Measurements from ENCODE around the gene THRB. TPM values are rescaled to one million over a fixed set of nuclear protein-coding genes. Genes with fewer than 3 reads are reported as not detected.

Gene THRB
- polyA plus RNA-seq, 12 donors, result 0.86 to 12.2 (median 1.4) TPM; not detected in 1

DNA sequence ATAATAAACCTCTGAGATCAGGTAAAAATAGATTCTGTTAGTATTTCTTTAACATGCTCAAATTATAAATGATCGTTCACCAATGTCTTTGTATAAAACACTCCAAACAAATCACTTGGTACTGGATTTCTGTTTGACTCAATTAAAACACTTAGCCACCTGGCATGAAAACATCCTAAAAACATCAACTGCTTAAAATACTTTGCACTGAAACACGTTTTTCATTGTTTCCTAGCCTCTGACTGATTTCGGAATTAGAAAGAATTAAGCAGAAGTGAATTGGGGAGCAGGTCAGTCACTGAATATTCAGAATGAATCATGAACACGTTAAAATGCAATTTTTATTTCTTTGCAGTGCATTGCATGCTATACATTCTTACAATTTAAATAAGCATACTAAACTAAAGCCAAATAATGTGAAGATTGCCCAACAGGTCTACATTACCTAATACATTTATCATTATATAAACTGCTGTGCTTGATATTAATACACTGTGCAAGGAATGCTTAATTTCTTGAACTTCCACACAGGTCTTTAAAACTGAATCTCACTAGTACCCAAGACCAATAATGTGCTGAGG is 1.6 kb downstream of the THRB start:
- no peak for DNase-seq

DNA sequence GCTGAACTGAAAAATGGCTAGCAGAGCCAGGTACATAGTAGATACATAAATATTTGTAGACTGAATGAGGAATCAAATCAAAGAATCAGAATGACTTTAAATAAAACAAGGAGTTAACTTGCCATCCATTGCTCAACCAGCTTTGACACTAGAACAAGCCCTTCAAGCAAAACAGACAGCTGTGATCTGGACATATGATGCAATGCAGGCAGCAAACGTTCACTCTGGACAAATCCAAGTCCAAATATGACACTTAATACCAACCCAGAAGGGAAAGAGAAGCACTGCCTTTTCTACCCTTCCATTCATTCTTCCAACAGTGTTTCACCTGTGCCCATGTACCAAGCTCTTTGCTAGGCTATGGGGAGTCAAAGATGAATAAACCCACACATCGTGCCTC is 4.5 kb downstream of the THRB start:
- DNase-seq, result no peak

DNA sequence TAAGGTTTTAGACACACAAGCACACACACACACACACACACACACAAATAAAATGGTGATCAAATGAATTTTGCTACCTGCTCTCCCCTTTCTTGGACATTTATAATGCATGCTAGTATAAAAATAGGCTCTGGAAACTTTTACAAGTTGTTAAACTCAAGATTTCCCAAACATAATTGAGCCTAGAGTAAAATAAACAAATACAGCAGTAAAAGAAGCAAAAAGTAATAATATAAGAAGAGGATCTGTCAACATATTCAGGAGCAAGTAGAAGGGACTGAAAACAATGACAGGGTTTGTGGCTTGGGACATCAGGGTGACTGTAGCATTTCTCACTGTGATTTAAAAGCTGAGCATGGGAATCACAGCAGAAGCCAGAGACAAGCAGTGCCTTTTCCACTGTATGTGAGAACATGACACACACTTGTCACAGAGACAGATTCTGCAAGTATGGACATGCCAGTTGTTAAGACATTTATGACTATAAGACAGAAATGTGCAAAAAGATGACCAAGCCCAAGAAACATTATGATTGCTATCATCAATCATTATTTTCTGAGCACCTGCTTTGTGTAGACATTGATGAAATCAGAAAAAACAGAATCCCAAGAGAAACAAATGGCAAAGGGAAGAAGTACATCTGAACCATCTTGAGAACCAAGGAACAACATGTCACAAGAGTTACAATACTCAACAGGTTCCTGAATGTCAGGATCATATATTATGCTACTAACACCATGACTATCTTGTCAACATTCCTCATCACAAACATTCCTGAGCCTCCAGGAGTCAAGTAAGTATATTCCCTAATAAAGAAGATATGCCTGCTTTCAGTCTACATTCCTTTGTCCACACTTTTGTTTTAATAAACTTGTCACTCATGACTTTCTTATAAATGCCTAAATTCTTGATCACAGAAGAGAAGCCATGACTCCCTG is 7.1 kb downstream of the THRB start:
- no peak for DNase-seq

DNA sequence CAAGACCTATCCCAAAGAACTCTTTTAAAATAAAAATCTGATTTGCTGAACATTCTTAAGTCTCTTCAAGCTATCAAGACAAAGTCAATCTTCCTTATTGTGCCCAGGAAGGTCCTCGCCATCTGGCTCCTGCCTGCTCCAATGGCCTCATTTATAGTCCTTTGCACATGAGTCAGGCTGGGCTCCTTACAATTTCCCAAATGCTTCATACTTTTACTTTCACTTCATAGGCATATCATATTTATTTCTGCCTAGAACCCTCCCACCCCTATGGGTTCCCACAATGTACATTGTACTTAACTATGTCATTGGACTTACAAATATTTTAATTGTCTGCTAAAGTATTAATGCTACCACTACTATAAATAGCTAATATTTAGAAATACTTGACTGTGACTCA is 9.1 kb downstream of the THRB start:
- DNase-seq, result no peak

DNA sequence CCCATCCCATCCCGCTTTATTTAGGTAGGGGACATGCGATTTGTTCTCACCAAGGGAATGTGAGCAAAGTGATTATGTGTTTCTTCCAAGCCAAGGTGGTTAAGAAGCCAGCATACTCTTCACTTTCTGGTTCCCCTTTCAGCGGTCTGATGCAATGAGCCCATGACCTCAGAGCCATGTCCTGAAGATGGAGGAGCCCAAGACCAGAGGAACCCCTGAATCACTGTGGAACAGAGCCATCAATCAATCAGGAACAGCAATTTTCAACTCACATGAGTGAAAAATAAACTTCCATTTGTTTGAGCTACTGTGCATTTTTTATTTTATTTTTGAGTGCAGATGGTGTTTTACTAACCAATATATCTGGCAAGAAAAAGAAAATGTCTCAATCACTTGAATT is 10.8 kb downstream of the THRB start:
- DNase-seq, result no peak

DNA sequence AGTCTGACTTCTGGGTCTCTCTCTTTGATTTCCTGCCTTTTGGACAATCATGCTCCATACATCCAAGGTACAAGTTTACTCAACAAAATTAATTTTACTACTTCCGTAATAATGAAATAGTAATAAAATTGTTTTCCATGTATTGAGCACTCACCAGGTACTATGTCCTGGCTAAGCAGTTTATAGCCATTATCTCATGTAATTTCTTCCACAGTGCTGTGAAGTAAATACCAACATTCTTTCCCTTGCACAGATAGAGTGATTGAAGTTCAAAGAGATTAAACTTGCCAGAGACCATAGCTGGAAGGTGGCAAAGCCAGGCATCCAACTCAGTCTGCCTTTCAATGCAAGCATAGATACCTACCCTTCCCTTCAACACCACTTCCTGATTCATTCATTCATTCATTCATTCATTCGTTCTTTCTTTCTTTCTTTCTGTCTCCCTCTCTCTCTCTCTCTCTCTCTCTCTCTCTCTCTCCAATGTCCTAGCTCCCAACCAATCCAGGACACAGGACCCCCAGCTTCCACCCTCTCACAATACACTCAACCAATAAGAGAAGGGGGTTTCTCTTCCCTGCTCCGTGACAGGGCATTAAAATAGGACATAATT is 12.4 kb downstream of the THRB start:
- no peak for DNase-seq

DNA sequence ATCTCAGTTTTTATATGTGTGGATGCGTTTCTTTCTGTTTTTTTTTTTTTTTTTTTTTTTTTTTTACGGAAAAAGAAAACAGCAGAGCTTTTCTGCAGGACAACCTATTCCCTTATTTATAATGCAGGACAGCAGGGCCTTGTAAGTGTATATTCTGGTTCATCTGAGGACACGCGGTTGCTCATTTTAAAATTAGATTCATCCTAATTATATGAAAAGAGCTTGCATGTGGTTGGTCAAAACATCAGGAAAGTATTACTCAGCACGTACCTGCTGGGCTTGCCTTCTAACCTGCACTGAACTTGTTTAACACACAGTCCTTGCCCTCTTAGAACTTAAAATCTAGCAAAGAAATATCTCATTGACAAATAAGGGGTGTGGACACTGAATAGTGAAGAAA is 13.5 kb downstream of the THRB start:
- DNase-seq, result no peak

DNA sequence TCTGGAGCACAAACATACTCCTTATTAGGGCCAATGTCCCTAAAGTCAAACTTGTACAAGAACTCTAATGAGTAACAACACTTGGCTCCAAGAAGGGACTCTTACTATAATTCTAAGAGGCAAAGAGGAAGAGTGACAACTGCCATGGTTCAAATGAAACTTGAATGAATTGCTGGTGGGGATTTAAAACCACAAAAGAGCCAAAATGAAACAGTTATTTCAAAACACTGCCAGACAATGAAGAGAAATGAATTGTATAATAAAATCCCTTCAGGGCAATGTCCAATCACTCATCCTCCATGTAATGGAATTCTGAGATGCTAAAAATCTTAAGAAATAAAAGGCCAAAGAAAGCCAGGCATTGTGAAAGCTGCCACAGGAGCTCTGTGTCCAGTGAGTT is 14.2 kb downstream of the THRB start:
- DNase-seq, result no peak

DNA sequence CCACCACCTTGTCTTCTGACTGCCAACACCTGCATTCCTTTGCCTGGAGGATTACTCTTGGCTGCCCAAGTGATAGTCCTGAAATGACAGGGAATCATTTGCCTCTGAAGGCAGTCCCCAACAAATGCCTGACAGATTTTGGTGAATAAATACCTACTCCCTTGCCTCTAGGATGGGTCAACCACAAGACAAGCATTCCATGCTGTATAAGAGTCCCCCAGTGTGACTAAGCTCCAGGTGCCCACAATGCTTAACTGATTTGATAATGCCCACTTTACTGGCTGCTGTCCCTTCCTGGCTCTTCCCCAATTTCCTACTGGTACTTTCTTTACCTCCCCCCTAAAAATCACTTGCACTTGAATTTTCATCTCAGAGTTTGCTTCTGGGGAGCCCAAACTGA is 14.8 kb downstream of the THRB start:
- DNase-seq, result no peak

DNA sequence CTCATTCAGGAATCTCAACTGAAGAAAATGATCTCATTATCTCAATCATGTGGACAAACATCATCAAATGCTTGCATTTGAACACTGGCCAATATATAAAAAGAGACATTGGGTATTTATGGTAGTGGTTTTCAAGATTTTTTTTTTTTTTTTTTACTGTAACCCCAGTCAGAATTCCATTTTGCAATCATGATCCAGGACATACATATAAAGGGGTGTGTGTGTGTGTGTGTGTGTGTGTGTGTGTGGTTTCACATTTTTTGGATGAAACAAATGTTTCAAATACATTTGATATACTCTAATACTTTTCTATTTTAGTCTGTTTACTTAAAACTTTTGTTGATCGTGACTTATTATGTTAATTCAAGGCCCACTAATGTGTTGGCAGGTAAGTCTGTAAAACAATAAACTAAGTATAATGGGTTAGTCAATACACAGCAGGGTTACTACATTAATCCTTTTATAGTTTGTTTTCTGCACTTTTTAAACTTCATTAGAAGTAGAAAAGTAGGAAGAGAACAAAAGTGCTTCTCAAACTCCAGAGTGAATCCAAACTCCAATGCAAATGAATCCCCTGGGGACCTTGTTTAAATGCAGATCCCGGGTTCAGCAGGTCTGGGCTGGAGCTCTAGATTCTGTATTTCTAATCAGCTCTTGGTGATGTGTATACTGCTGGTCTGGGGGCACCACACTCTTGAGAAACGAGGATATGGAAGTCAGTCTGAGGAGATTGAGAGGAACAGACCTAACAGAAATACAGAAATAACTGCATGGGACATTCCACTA is 17.6 kb downstream of the THRB start:
- no peak for DNase-seq

DNA sequence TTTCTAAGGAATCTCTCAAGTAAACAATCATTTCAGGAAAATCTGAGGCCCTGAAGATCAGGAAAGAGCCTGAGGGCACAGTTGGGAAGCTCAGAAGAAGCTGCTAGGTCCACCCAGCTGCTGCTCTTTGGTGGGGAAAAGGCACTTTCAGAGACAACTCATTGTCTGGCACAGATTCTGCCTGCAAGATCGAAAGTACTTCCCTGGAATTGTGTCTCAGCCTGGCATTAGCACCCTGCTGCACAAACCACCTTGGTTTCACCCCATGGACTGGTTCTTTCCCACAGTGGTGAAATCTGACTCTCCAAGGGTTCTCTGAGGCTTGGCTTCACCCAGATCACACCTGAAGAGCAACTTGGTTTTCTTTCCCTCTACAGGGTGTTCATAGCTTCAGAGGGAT is 18.7 kb downstream of the THRB start:
- DNase-seq, result no peak

DNA sequence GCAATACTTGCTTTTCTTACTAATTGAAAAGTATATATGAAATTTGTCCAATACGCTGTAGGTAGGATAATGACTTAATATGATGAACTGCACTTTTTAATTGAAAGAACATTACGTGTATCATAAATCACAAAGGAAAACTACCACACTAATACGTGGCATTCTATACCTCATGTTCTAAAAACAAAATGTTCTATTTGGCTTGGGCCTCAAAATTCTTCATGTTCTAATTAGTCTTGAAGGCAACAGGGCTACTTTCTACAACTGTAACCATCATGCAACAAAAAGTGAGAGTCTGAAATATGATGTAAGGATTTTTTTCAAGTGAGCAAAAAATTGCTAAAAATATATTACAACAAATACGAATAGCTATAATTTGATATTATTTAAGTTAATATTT is 19.8 kb downstream of the THRB start:
- no peak for DNase-seq

DNA sequence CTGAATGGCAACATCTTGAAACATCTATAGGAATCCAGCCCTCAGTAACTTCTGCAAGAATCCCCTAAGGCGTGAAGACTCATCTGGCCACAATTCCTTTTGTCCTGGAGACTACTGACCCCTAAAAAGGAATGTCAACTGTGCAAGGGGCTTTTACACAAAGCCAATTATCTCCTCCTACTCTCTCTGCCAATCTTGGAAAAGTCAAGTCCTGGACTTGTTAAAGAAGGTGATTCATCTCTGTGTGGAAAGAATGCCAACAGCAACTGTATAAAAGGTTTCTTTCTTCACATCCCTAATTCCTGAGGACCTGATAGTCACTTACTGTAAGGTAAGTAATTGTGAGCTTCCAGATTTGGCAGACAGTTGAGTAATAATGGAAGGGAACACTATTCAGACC is 22.3 kb downstream of the THRB start:
- DNase-seq, result no peak

DNA sequence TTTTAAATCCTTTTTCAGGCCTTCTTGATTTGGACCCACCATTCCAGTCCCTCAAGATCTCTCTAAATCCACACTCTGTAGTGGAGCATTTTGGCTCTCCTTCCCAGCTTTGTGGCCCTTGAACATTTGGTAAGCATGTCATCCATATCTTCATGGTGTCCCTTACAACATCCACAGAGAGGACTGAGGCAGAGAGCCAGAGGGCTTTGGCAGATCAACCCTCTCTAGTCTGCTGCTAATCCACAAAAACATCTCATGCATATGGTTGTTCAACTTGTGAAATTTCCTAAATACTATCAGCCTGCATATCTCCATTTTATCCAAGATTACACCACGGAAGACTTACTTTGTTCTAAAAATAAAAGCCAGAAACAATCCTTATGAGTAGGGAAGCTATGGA is 23.2 kb downstream of the THRB start:
- DNase-seq, result no peak

DNA sequence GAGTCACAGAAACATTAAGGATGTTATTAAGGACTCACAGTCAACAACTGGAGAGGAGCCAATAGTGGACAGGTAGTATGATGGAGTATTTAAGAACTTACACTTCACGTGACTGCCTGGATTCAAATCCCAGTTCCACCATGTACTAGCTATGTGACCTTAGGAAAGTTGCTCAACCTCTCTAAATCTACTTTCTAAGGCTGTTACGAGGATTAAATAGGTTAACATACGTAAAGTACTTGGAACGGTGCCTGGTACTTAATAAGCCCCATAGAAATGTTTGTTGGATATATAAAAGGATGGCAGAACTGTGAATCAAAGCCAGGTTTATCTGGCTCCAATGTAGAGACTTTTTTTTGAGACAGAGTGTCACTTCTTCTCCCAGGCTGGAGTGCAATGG is 24.4 kb downstream of the THRB start:
- no peak for DNase-seq

DNA sequence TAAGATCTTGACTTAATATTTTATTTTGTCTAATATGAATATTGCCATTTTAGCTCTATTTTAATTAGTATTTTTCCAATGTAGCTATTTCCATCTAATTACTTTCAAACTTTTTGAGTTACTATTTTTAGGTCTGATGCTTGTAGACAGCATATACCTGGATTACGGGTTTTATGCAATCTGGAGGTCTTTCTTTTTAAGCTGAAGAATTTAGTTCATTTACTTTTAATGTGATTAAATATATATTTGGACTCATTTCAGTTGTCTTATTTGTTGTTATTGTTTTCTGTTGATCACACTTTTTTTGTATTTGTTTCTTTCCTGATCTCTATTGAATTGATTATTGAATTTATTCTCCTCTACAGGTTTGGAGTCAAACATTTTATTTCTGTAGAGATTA is 30.3 kb downstream of the THRB start:
- no peak for DNase-seq

DNA sequence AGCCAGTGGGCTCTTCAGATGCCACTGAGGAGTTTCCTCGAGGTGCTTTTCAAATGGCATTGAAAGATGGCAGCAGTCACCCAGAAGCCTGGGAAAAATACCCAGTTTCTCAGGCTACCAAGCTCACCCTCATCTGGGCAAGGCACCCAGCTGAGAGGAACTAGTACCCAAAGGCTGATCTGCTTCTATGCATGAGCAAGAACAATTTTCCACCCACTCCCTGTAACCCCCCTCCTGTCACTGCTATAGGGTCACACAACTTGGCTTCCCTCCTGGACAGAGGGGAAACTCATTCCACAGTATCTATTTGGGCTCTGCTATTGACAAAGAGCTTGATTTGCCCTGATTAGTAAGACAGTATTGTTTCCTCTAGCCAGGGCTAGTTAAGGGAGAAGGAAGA is 31.9 kb downstream of the THRB start:
- no peak for DNase-seq

DNA sequence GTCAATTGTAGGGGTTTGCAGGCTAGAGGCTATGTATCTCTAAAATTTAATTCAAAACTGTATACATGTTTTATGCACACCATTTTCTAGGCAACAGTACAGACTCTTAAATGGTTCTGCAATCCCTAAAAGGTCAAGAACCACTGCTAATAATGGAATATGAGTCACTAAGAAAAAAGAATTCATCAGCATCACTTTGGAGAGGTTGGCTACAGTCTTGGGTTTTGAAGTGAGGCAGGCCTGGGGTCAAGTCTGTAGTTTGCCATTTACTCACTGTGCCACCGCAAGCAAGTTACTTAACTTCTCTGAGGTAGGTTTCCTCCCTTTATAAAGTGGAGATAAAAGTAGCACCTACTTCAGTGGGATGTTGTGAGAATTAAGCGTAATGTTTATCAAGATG is 33.7 kb downstream of the THRB start:
- DNase-seq, result no peak

DNA sequence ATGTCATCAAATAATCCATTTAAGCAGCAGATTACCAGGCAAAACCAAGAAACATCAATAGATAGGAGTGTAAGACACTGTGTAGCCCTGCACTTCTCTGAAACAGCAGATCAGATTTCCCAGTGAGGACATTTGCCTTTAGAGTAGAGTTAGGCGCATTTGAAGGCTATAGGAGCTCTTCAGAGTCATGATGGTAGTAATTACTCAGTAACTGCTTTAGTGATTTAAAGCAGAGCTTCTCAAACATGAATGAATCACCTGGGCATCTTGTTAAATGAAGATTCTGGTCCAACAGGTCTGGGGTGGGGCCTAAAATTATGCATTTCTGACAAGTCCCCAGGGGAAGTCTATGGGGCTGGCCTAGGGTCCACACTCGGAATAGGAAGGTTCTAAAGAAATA is 36.9 kb downstream of the THRB start:
- no peak for DNase-seq

DNA sequence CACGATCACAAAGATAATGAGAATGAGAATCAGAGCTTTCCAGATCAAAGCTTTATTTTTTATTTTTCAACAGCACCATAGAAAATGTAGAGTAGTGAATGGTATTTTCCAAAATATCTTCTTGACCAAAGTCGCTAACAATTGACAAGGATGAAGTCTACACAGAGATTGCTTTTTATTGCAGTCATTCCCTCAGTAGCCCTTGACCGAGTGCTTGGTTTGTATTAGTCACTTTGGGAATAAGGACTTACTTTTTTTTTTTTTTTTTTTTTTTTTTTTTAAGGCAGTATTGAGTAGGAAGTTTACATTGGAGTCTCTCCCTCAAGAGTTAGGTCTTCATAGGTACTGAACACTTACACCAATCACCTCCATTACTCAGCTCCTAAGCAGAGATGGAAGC is 39.8 kb downstream of the THRB start:
- DNase-seq, result no peak

DNA sequence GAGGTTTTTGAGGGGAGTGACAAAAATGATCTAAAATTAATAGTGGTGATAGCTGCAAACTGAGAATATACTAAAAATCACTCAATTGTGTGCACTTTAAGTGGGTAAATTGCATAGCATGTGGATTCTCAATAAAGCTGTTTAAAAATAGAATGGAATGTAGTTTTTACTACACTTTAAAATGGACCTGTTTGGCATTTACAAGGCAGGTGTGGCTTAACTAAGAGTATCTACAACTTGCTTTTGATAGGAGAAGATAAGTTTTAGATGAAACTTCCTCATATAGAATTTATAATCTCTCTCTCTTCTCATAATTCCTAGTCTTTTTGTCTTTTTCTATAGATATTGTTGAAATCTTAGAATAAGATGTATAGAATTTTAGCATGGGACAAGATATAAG is 40.3 kb downstream of the THRB start:
- DNase-seq, result no peak

DNA sequence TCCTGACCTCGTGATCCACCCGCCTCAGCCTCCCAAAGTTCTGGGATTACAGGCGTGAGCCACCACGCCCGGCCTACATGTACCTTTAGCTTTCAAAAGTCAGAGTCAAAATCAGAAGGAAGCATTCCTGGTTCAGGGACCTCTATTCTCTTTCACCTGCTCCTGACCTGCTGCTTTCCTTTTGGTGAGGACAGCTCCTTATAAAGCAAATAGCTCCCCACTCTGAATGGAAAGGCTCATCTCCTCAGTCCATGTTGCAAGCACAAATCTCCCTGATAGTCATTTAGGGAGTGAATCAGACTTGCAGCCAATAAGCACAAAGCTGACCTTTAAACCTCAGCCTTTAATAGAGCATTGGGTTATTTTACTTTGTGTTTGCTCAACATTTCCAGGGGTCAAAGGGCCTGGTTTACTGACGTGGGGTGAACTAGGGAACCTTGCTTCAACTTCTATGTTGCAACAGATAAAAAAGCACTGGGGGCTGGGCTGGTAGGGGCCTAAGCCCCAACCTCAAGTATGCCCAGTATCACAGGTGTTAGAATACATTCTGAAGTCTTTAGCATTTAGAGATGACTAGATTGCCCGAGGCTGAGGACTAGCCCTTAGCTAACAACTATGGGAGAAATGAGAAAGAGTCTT is 43.1 kb downstream of the THRB start:
- no peak for DNase-seq
